K562 (cell line): ENCODE results near the gene KCNK1. TPM values are rescaled to one million over a fixed set of nuclear protein-coding genes. Genes with fewer than 3 reads are reported as not detected.

Experiments used
- ATAC-seq: fragments of 200-7000 bp; cut with Tn5 transposase; 3 replicates; pipeline ENCODE4 v1.9.1; 2020; ENCODE audit warnings: moderate library complexity
- BruUV-seq: library from RNA; stranded (reverse); fragments of 400-500 nt; replicated peaks from 2 replicates; lab custom pipeline; 2021; lab: Mats Ljungman, UMichigan
- CTCF ChIA-PET: fragments of 300-600 bp; formaldehyde crosslinking; extraction: SDS; loops from one replicate; lab custom pipeline; 2021; ENCODE audit warnings: low intra/inter-chr PET ratio; lab: Yijun Ruan, JAX
- POLR2A ChIA-PET: fragments of 300-600, 350-650 bp; sonication (Branson Sonifier 250); formaldehyde crosslinking; extraction: SDS; loops from one replicate; lab custom pipeline; 2021; ENCODE audit warnings: antibody characterized with exemption, inconsistent platforms; lab: Yijun Ruan, JAX
- DNase-seq, 4 experiments: peaks; one replicate each; pipeline versions ENCODE4 v3.0.0 to v3.0.0-alpha.2; 2011 to 2018; ENCODE audit warnings: low spot score in 3 of 4, mixed read lengths in 3 of 4; ENCODE audit errors: extremely low read depth in 1 of 4
- FAIRE-seq: peaks from 2 replicates; lab custom pipeline; 2011; peaks lifted over from hg19 to GRCh38; lab: Jason Lieb, UNC
- H2AFZ ChIP-seq: 2 replicates; pipeline ENCODE4 v1.6.0; 2011; ENCODE audit warnings: low read depth, low read length, control low read depth, inconsistent platforms
- H3K27ac ChIP-seq: fragments of 200-600 bp; 3 replicates; pipeline ENCODE4 v1.8.0; 2011; ENCODE audit warnings: low read depth, mild to moderate bottlenecking, control low read depth, inconsistent platforms, low read length, moderate library complexity, mixed read lengths; ENCODE audit errors: extremely low read depth
- H3K27me3 ChIP-seq, 2 experiments: fragments of 300-600 bp in 1 of 2; 2 replicates in 1 of 2; 3 replicates in 1 of 2; pipeline versions ENCODE4 v1.6.0 to v1.8.0; 2011; ENCODE audit warnings: inconsistent platforms in 2 of 2, low read length in 2 of 2, mild to moderate bottlenecking in 1 of 2, mixed read lengths in 1 of 2, moderate library complexity in 1 of 2; ENCODE audit not compliant: control insufficient read depth in 2 of 2, insufficient read depth in 2 of 2
- H3K36me3 ChIP-seq: fragments of 300-600 bp; 3 replicates; pipeline ENCODE4 v1.8.0; 2011; ENCODE audit warnings: mild to moderate bottlenecking, low read length, inconsistent platforms; ENCODE audit not compliant: control insufficient read depth, insufficient read depth
- H3K4me1 ChIP-seq, 2 experiments: fragments of 200-600 bp in 1 of 2; replicated peaks in 1 of 2; 2 replicates in 1 of 2; 3 replicates in 1 of 2; pipeline versions ENCODE4 v1.5.1 to v1.8.0; 2011; ENCODE audit warnings: inconsistent platforms in 2 of 2, low read length in 2 of 2, mild to moderate bottlenecking in 1 of 2, mixed read lengths in 1 of 2, moderate library complexity in 1 of 2; ENCODE audit not compliant: control insufficient read depth in 2 of 2, insufficient read depth in 2 of 2
- H3K4me2 ChIP-seq: 2 replicates; pipeline ENCODE4 v1.6.1; 2011; ENCODE audit warnings: low read length, control low read depth, inconsistent platforms, mixed read lengths; ENCODE audit not compliant: insufficient read depth
- H3K4me3 ChIP-seq: fragments of 200-600 bp; sonication (generic), shearing (Covaris generic); 2 replicates; pipeline ENCODE4 v1.5.1; 2016; ENCODE audit warnings: control low read depth, inconsistent platforms
- H3K79me2 ChIP-seq: fragments of 200-600 bp; 3 replicates; pipeline ENCODE4 v1.8.0; 2011; ENCODE audit warnings: low read length, inconsistent platforms; ENCODE audit not compliant: control insufficient read depth, insufficient read depth
- H3K9ac ChIP-seq, 2 experiments: 2 replicates each; pipeline versions ENCODE4 v1.6.0 to v1.6.1; 2011; ENCODE audit warnings: low read depth in 2 of 2, low read length in 2 of 2, control low read depth in 1 of 2, inconsistent platforms in 1 of 2, mild to moderate bottlenecking in 1 of 2, mixed read lengths in 1 of 2; ENCODE audit not compliant: insufficient read depth in 1 of 2
- H3K9me1 ChIP-seq: one replicate; pipeline ENCODE4 v1.6.0; 2011; ENCODE audit warnings: inconsistent platforms, mild to moderate bottlenecking, low read length, moderate library complexity; ENCODE audit not compliant: control insufficient read depth, insufficient read depth
- H3K9me3 ChIP-seq: replicated peaks from 2 replicates; pipeline ENCODE4 v1.5.1; 2011; ENCODE audit warnings: low read depth, low read length, inconsistent platforms; ENCODE audit not compliant: control insufficient read depth, insufficient read depth
- H4K20me1 ChIP-seq: replicated peaks from 2 replicates; pipeline ENCODE4 v1.6.1; 2011; ENCODE audit warnings: low read length, inconsistent platforms, mixed read lengths; ENCODE audit not compliant: control insufficient read depth, insufficient read depth
- BCOR ChIP-seq: fragments of 450-650 bp; IDR thresholded peaks from 2 replicates; pipeline ENCODE4 v1.6.1; 2016
- CCAR2 ChIP-seq: fragments of 200-400 bp; formaldehyde crosslinking; IDR thresholded peaks from 2 replicates; pipeline ENCODE4 v1.6.1; 2017; ENCODE audit warnings: mild to moderate bottlenecking, low read depth, low read length
- EP300 ChIP-seq: IDR thresholded peaks from 2 replicates; pipeline ENCODE4 v1.6.1; 2012; ENCODE audit warnings: low read length, improper control_type of control experiment
- GTF2A2 ChIP-seq: IDR thresholded peaks from 2 replicates; pipeline ENCODE4 v1.6.1; 2016; ENCODE audit warnings: mild to moderate bottlenecking, missing genetic modification characterization, missing compliant biosample characterization
- HDGF ChIP-seq: fragments of 450-650 bp; IDR thresholded peaks from 2 replicates; pipeline ENCODE4 v1.6.1; 2016
- HNRNPH1 ChIP-seq: fragments of 200-400 bp; formaldehyde crosslinking; optimal IDR thresholded peaks from 2 replicates; pipeline ENCODE3; 2017; ENCODE audit warnings: low read depth, mild to moderate bottlenecking, low read length, moderate library complexity
- IRF2 ChIP-seq: sonication (generic); formaldehyde crosslinking; IDR thresholded peaks from 2 replicates; pipeline ENCODE4 v1.8.1; 2022; ENCODE audit warnings: mild to moderate bottlenecking, missing genetic modification reagents
- PHF8 ChIP-seq: fragments of 200-600 bp; sonication (generic); IDR thresholded peaks from 2 replicates; pipeline ENCODE4 v1.6.1; 2012; ENCODE audit warnings: mixed run types, mild to moderate bottlenecking, inconsistent platforms, low read length, moderate library complexity, borderline replicate concordance
- POLR2AphosphoS2 ChIP-seq: IDR thresholded peaks from 2 replicates; pipeline ENCODE4 v1.6.1; 2012; ENCODE audit warnings: low read length, improper control_type of control experiment
- PTRF ChIP-seq: fragments of 450-650 bp; IDR thresholded peaks from 2 replicates; pipeline ENCODE4 v1.6.1; 2016; ENCODE audit warnings: mild to moderate bottlenecking, missing genetic modification characterization, missing compliant biosample characterization
- SIN3A ChIP-seq, 2 experiments: fragments of 150-350 bp in 1 of 2; IDR thresholded peaks; 2 replicates each; pipeline ENCODE4 v1.6.1; 2011 to 2016; ENCODE audit warnings: borderline replicate concordance in 2 of 2, low read depth in 2 of 2, low read length in 2 of 2, mild to moderate bottlenecking in 2 of 2, moderate library complexity in 2 of 2; ENCODE audit not compliant: control insufficient read depth in 1 of 2
- SREBF2 ChIP-seq: sonication (generic); formaldehyde crosslinking; IDR thresholded peaks from 2 replicates; pipeline ENCODE4 v1.4.0; 2020; ENCODE audit warnings: mild to moderate bottlenecking, missing genetic modification reagents
- ZNF408 ChIP-seq: fragments of 250-450 bp; sonication (Bioruptor Pico); IDR thresholded peaks from 2 replicates; pipeline ENCODE4 v1.4.0; 2020; ENCODE audit warnings: low read depth, mild to moderate bottlenecking, moderate library complexity
- ZNF431 ChIP-seq: sonication (generic); formaldehyde crosslinking; IDR thresholded peaks from 2 replicates; pipeline ENCODE4 v1.8.0; 2022; ENCODE audit warnings: mild to moderate bottlenecking, missing genetic modification reagents
- ZNF583 ChIP-seq: fragments of 250-450 bp; sonication (Bioruptor Pico); IDR thresholded peaks from 2 replicates; pipeline ENCODE4 v1.4.0; 2020
- ZNF589 ChIP-seq: fragments of 200-800 bp; sonication (Bioruptor generic); IDR thresholded peaks from 2 replicates; pipeline ENCODE4 v1.6.1; 2016; ENCODE audit warnings: low read depth, missing genetic modification characterization, missing compliant biosample characterization
- WGBS: fragments of 100-300 bp; shearing (Covaris generic); methylation state at CpG from one replicate; pipeline ENCODE4 v1.1.6; 2016; ENCODE audit warnings: low coverage, mixed read lengths; ENCODE audit not compliant: insufficient coverage; ENCODE audit errors: missing lambda C conversion rate; 5-methylcytosine and 5-hydroxymethylcytosine counted together
- in situ Hi-C: fragments of 300-500 bp; cut with MboI; formaldehyde crosslinking; loops from 4 replicates; pipeline ENCODE4 v1.15.0; 2018; ENCODE audit warnings: inconsistent platforms, mixed read lengths
- intact Hi-C: fragments of 100-400 bp; cut with micrococcal nuclease; formaldehyde crosslinking; loops from 2 replicates; pipeline ENCODE4 v1.14.2; 2022
- polyA plus RNA-seq, 8 experiments: library from polyadenylated mRNA; depleted of rRNA in 4 of 8; stranded (reverse) in 5 of 8; unstranded in 3 of 8; fragments of >200 nt; fragmentation: Nextera tagmentation in 2 of 8; fragmentation: Illumina TruSeq in 1 of 8; extraction: Ambion mirVana in 2 of 8; extraction: Trizol in 1 of 8; gene quantifications; 2 replicates each; pipeline versions ENCODE4 v1.2.1 to v1.2.3, GENCODE V29; 2011 to 2014; ENCODE audit warnings: inconsistent platforms in 1 of 8, missing spikeins in 1 of 8
- total RNA-seq, 7 experiments: library from RNA; depleted of rRNA in 6 of 7; stranded (reverse); fragments of >200 nt in 6 of 7; fragmentation: Illumina TruSeq in 2 of 7; extraction: Trizol in 2 of 7; gene quantifications; 2 replicates each; pipeline versions ENCODE4 v1.2.1 to v1.2.3, GENCODE V29; 2011 to 2021; ENCODE audit warnings: low replicate concordance in 1 of 7
- TF ChIP-seq, protein P1 (sequence below), 2 experiments: fragments of 250-450 bp in 1 of 2; fragments of 450-650 bp in 1 of 2; sonication (Bioruptor Pico) in 1 of 2; IDR thresholded peaks; 2 replicates each; pipeline versions ENCODE4 v1.6.1 to v1.8.0; 2016 to 2021; ENCODE audit warnings: mild to moderate bottlenecking in 2 of 2, moderate library complexity in 2 of 2, missing compliant biosample characterization in 1 of 2, missing genetic modification characterization in 1 of 2

The KCNK1 gene
- total and polyA plus RNA-seq, 9 of the 15 experiments (the other 6 are each of a cell fraction or from before 2014, with no cell fraction given), result 3.1 to 22.7 (median 6.0) TPM

DNA sequence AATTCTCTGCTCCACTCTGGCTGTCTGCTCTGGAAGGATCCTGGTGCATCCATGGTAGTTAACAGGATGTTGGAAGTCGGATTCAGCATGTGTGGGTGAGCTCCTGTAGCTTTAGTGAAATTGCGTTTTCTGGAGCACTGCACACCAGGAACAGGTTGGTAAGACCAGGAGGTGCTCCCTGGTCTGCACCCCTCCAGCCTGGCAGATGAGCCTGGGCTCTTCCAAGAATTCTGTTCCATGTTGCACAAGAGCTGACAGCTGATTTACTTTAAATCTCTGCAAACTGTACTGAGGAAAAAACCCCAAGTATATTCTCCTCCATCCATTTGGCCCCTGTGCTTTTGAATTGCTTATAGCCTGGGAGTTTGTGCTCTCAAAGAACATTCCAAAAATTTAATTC, 33.7 kb downstream of the KCNK1 start:
- H3K79me2 ChIP-seq, result peaks cover 3% of the 10 kb centered on the region; the same call in 1 of the 3 replicates
- TF ChIP-seq EP300 (no peak), HNRNPH1 (no peak), PTRF (tag) (no peak), ZNF431 (no peak), GTF2A2 (tag) (no peak), POLR2AphosphoS2 (no peak), ZNF583 (no peak), BCOR (no peak), CCAR2 (no peak), SREBF2 (CRISPR knock-in tag) (no peak), ZNF589 (CRISPR knock-in tag) (no peak), IRF2 (no peak), PHF8 (no peak), SIN3A (IDR thresholded peaks at IDR 0.05; ENCODE audit: borderline replicate concordance in 2 of 2, control insufficient read depth in 1 of 2, low read depth in 2 of 2, low read length in 2 of 2) (no peak), ZNF408 (CRISPR knock-in tag) (no peak), HDGF (no peak)
- TF ChIP-seq, protein P1, sequence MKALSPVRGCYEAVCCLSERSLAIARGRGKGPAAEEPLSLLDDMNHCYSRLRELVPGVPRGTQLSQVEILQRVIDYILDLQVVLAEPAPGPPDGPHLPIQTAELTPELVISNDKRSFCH (CRISPR knock-in tag; IDR thresholded peaks at IDR 0.05), result no peak
- TF ChIP-seq, protein P1 (tag; IDR thresholded peaks at IDR 0.05), result no peak
- H3K36me3 ChIP-seq, result no peaks in the 10 kb centered on the region
- in situ Hi-C loops (no loop called here), intact Hi-C loops (no loop called here)
- no peak overlapping the region for H2AFZ ChIP-seq
- ATAC-seq (no peak), FAIRE-seq (no peak), DNase-seq (no peak)
- no peaks in the 10 kb centered on the region for H3K27me3 ChIP-seq
- H3K9me1 ChIP-seq, result no peaks in the 10 kb centered on the region
- 47% methylated on average over 2 of the region's 2 CpGs for WGBS
- POLR2A ChIA-PET, result interaction anchor here (1.1 kb wide), 1 partner anchor 12 kb away, joined by 5 read pairs; no protein-coding TSS in a partner anchor
- no peak overlapping the region for H3K4me3 ChIP-seq
- BruUV-seq, result no TSS peak
- CTCF ChIA-PET, result no interaction called here
- no peak overlapping the region for H3K27ac ChIP-seq
- no peak overlapping the region; a peak in 1 of 4 replicates for H3K9ac ChIP-seq
- no peaks in the 10 kb centered on the region for H3K9me3 ChIP-seq
- H3K4me1 ChIP-seq, result peaks cover 6 to 20% of the 10 kb centered on the region in 2 experiments; a peak in 3 of 5 replicates
- no peaks in the 10 kb centered on the region for H4K20me1 ChIP-seq
- no peak overlapping the region for H3K4me2 ChIP-seq
